Spleen (tissue), 7 donors: ENCODE results near the gene DUSP8.

ENCODE experiments used
- POLR2A ChIP-seq, 3 donors: fragments of 450-650 bp; IDR thresholded peaks; one replicate each; pipeline ENCODE4 v1.5.1; 2017; ENCODE audit warnings: antibody characterized with exemption in 3 of 3, mild to moderate bottlenecking in 1 of 3
- POLR2AphosphoS5 ChIP-seq, 3 donors: sonication (generic); formaldehyde crosslinking; IDR thresholded peaks; one replicate each; pipeline ENCODE4 v1.5.1; 2017; ENCODE audit warnings: antibody characterized with exemption in 3 of 3
- TF ChIP-seq, protein P1 (sequence below), 11 experiments: fragments of 200-600 bp in 7 of 11; fragments of 450-650 bp in 4 of 11; sonication (generic) in 4 of 11; IDR thresholded peaks in 8 of 11; conservative IDR thresholded peaks in 3 of 11; 1 replicate in 7 of 11; 2 replicates in 4 of 11; pipeline versions ENCODE4 v1.4.0 to v1.8.0; 2016 to 2021; ENCODE audit warnings: antibody characterized with exemption in 11 of 11, inconsistent platforms in 4 of 11, mild to moderate bottlenecking in 1 of 11
- donor health status: DM: no; HTN: no; CAD: no; lungs with moderate emphysema.
- donor health status: DM: no; HTN: no; CAD: no.
- donor health status: DM: no; HTN: no; CAD: no.

- TF ChIP-seq, protein P1, sequence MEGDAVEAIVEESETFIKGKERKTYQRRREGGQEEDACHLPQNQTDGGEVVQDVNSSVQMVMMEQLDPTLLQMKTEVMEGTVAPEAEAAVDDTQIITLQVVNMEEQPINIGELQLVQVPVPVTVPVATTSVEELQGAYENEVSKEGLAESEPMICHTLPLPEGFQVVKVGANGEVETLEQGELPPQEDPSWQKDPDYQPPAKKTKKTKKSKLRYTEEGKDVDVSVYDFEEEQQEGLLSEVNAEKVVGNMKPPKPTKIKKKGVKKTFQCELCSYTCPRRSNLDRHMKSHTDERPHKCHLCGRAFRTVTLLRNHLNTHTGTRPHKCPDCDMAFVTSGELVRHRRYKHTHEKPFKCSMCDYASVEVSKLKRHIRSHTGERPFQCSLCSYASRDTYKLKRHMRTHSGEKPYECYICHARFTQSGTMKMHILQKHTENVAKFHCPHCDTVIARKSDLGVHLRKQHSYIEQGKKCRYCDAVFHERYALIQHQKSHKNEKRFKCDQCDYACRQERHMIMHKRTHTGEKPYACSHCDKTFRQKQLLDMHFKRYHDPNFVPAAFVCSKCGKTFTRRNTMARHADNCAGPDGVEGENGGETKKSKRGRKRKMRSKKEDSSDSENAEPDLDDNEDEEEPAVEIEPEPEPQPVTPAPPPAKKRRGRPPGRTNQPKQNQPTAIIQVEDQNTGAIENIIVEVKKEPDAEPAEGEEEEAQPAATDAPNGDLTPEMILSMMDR (IDR thresholded peaks at IDR 0.05 in 8 of 11, conservative IDR thresholded peaks at IDR 0.05 in 3 of 11): no peak
- TF ChIP-seq POLR2AphosphoS5 (IDR thresholded peaks at IDR 0.05): no peak
- TF ChIP-seq POLR2A (IDR thresholded peaks at IDR 0.05): no peak
These were observed 67.3 kb downstream of the DUSP8 start for GRCh38 chr11:1504581-1505290.
